Activated CD8-positive, alpha-beta memory T cell treated with anti-CD3 and anti-CD28 coated beads, Interleukin-2, amount 50 U/mL, for 48 hours (primary cell): ENCODE results near the gene PSMD5.
A peak's percentile ranks its signal among the peaks of the same experiment; 100 is the strongest.

Source experiments
- DNase-seq: peaks from one replicate; pipeline ENCODE4 v3.0.0-alpha.2; 2020

Gene PSMD5

DNA sequence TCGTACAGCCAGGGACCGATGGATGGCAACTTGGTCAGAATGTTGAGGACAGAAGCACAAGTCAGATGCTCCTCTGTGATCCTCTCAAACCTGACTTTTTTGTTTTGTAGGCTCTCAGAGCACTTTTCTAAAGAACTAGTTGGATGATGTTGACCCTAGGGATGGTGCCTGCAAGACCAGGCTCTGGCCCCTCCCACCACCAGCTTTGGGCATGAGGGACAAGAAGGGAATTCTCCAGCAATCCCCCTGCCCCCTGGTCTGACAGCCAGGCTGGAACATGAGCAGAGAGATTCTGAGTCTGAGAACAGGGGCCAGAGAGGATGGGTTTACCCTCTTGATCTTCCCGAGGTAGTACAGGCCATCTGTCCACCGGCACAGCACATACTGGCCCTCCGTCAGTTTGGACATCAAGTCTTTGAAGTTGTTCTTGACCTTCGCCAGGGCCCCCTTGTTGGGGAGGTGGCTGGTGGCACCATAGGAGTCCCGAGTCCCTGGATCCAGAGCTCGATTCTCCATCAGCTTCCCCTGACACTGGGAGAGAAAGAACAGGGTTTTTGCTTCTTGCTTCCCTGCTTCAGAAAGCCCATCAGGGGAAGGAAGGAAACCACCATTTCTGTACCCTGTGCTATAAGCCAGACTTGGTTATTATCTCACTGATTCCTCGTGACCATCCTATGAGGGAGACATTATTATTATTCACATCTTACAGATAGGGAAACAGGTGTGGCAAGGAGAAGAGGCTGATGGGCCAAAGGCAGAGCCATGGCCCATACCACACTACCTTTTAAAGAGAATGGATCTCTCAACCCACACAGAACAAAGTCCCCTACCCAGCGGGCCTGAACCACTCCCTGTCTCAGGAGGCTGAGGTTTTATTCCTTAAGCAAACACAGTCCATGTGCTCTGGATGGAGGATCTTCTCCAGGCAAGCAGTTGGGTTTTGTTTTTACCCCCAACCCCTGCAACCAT, 31.8 kb upstream of the PSMD5 start:
- DNase-seq, result no peak

DNA sequence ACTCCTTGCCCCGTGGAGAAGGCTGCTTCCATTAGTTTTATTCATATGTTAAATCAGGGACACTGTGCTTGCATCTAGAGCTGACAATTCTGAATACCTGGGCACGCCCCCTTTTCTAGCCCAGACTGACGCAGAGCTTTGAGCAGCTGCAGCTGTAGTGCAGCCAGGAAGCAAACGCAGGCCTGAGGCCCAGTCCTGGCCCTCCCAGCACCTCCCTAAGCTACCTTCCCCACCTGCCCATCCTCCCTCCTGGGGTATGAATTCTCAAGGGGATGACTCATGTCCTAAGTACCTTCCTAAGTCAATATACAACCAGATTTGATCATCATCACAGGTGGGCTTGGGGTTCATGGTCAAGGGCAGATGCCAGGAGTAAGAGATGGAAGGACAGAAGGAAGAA, 30.8 kb upstream of the PSMD5 start:
- no peak for DNase-seq

DNA sequence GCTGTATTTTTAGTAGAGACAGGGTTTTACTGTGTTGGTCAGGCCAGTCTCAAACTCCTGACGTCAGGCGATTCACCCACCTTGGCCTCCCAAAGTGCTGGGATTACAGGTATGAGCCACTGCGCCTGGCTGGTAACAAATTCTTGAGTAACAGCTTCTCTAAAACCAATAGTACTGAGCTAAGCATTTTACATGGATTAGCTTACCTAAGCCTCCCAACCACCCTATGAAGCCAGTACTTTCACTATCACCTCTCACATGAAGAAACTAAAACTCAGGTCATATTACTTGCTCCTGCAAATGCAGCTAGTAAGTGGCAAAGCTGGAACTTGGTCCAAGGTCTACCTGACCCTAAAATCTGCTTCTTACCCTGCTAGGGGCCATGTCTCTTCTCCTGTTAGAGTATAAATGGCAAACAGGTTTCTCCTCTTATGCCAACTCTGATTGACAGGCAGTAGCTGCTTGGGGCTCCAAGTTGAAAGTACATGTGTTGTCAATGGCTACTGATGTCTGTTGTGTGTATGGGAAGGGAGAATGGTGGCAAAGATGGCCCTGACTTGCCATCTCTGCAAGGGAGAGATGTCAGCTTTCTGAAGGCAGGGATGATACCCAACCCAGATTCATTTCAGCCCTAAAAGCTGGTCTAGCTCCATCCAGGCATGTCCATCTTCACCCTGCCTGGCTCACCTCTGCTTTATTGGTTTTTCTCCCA, 30.2 kb upstream of the PSMD5 start:
- DNase-seq, result no peak

DNA sequence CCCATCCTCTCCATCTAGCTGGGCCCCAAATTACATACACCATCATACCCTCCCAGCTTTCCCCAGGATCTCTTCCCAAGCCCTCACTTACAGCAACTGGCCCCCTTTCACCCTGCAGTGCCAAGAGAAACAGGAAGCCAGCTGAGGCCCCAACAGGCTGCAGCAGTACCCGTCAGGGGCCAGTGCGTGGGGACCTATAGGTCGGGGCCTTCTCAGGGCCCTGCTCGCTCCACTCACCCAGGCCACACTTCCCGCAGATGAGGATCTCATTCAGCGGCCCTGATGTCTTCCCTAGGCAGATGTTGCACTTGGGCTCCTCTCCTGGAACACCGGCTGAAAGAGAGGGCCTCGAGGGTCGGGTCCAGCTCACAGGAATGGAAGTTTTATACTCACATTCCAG, 27.5 kb upstream of the PSMD5 start:
- no peak for DNase-seq

DNA sequence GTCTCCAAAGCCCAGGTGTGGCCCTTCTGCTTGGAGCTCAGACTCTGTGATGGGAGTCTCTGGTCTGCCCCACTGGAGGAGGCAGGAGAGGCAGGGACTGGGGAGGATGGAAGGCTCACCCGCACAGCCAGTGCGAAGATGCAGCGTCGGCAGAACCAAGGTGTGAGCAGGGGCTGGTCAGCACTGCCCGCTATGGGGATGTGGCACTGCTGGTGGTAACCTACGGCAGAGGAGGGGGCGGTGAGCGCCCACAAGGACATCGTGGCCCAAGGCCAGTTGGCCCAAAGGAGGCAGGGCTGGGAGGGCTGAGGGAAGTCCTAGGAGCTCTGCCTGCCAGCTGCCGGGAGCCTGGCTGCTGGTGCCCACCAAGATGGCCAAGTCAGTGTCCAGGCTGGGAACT, 27.0 kb upstream of the PSMD5 start:
- DNase-seq, result no peak

DNA sequence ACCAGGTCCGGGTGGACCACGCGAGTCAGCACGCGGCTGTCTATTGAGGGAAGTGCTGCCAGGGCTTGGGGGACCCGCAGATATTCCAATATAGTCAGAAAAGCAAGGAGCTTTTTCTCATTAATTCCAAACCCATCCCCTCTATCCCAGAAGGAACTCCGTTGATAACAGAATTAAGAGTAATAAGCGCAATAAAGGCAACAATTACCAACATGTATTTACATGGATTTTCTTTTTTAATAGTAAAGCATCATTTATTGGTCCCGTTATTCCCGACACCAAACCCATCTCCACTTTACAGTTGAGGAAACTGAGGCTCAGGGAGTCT, 26.6 kb upstream of the PSMD5 start:
- DNase-seq, result no peak

DNA sequence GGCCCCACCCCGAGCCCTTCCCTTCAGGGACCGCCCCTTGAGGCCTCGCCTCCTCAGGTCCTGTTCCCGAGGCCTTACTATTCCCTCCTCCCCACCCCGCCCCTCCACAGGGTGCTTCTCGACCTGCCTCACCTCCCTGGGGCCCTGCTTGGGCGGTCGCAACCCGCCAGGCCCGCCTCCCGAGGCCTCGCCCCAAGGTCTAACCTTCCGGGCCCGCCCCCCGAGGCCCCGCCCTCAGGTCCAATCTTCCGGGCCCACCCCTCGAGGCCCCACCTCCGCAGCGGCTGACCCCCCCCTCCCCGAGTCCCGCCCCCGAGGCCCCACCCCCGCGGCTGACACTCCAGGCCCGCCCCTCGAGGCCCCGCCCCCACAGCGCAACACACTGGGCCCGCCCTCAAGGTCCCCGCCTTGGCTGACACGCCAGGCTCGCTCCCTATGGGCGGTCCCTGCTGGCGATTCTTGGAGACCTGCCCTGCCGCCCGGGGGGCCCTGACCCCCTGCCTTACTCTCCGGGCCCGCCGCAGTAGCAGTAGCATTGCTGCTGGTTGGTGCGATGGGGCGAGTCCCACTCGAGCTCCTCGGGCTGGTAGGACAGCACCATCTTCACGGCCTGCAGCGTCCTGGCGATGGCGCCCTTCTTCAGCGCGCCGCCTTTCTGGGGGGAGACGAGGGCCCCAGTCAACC, 26.1 kb upstream of the PSMD5 start:
- DNase-seq, result peak; percentile 97

DNA sequence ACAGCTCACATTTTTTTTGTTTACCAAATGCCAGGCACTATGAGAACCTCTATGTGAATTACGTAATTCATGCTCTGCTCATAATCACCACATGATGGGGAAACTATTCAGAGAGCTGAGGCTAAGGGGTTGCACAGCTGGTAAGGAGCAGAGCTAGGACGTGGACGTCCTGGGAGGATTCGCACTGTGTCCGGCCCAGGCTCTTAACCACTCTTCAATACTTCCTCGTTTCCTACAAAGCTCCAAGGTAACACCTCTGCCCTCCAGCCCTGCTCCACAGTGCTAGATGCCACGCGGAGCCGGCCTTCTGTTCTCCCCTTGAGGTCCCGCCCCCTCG, 25.6 kb upstream of the PSMD5 start:
- no peak for DNase-seq

DNA sequence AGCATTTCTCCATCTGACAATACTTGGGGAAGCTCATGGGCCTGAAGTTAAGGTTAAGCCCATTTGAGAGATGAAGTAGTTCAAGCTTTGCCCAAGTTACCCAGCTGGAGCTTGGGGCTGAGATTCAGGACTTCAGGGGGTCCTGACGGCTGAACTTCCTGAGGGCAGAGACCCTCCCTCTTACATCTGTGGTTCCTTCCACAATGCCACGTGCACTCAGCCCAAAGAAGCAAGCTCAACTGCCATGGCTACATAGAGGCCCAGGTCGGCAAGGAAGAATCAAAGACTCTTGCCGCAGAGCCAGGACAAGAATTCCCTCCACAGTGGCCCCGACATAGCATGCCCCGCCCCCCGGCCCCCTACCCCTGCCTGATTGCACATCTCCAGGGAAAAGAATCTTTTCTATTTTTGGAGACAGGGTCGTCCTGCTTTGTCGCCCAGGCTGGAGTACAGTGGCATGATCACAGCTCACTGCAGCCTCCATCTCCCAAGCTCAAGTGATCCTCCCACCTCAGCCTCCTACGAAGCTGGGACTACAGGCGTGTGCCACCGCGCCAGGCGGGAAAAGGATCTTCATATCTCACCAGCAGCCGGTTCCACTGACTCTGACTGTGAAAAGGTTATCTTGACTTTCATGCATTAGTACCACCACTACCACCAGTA, 25.1 kb upstream of the PSMD5 start:
- DNase-seq, result no peak

DNA sequence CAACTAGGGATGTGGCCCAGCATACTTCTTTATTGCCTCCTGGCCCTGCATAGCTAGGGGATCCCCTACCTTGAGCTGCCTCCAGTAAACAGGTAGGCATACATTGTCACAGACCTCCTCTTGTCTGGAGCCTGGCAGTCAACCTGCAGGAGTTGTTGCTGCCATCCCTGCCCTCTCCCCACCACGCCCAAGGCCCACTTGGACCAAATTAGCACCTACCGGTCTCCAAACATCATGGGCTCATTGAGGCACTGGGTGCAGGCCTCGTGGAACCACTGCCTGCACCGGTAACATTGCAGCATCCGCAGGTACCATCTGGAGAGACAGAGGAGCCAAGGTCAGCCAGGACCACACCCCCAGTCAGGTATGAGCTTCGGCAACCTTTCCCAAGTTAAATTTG, 23.9 kb upstream of the PSMD5 start:
- DNase-seq, result no peak

DNA sequence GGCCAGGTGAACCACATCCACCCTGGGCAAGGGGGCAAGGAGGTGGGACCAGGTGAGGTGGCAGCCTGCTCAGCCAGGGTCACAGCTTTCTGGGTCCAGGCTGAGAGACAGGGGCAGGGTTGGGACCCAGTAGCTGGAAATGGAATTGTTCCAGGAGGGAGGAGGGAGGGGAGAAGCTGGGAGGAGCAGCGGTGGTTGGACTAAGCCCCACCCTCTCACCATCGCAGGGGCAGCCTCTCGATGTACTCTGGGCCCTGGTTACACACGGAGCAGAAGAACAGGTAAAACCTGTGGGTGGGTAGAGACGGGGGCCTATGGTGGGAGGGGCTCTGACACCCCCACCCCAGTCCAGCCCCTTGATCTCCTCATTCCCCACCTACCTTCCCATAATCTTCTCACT, 23.1 kb upstream of the PSMD5 start:
- DNase-seq, result no peak

DNA sequence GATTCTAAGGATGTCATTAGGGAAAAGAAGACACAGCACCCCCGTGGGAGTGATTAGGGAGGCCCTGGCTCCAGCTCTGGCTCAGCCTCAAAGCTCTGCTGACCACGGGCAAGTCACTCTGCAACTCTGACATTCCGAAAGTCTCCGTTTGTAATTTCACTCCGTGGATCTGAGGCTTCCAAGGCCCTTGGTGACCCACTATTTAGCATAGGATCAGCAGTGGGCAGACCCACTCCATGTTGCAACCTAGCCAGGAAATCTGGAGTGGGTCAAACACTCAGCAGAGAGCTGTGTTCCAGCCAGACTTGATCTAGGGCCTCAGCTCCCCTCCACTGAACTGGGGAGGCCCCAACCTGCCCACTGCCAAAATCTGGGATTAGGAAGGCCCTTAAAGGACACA, 22.5 kb upstream of the PSMD5 start:
- no peak for DNase-seq

DNA sequence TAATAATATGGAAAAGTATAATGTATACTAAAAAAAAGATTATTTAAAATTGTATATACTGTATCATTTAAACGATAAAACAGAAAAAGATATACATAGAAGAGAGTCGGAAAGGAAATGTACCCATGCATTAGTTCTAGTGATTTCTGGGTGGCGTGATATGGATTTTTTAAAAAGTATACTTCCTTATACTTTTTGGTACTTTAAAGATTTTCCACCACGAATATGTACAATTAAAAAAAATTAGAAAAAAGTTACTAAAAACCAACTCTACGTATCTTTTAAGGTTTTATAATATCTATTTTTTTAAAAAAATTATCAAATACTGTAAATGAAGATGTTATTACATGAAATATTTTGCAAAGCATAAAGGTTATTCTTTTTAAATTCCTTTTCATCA, 22.0 kb upstream of the PSMD5 start:
- no peak for DNase-seq

DNA sequence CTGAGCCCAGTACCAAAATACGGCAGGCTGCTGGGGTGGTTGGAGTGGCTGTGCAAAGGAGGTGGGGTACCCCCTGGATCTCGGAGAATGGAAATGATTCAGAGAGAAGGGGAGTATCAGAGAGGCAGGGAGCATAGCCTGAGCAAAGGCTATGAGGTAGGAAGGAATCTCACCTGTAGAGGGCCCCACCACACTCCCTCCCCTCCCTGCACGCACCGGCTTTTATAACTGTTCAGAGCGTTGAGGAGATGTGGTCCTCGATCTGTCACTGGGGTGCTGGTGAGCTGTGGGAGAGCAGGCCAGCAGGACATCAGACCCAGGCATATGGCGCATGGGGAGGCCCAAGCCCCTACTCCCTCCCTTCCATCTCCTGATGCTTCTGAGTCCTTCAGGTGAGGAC, 21.1 kb upstream of the PSMD5 start:
- no peak for DNase-seq

DNA sequence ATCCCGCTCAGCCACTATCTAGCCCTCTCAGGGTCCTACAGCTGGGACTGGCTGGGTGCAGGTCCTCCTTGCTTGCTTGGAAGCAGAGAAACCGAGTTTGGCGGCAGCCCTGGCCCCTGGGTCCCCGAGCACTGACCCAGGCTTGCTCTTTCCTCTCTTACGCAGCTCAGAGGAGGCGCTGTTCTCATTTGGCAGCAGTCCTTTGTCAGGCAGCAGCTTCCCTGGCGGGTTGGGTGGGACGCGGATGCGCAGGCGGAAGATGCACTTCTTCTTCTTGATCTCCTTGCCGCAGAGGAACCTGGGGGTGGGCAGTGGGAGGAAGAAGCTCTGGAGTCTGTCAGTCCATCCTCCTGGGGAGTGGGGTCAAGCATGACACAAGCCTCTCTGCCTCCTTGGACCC, 19.7 kb upstream of the PSMD5 start:
- DNase-seq, result no peak

DNA sequence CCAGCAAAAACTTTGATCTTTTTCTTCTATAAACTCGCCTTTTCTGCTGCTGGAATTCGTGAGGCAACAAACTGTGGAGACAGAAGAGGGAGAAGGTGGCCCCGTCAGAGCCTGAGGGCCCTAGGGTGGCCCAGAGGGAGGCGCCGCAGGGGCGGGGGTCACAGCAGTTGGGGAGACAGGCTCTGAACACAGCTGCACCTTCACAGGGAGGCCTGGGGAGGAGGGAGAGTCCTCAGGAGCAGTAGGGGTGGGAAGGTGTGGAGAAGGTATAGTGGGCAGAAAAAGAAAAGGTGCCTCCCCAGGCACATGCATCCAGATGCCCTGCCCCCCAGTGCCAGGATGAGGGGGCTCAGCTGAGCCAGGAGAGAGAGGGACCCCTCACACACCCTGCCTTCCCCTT, 19.2 kb upstream of the PSMD5 start:
- no peak for DNase-seq

DNA sequence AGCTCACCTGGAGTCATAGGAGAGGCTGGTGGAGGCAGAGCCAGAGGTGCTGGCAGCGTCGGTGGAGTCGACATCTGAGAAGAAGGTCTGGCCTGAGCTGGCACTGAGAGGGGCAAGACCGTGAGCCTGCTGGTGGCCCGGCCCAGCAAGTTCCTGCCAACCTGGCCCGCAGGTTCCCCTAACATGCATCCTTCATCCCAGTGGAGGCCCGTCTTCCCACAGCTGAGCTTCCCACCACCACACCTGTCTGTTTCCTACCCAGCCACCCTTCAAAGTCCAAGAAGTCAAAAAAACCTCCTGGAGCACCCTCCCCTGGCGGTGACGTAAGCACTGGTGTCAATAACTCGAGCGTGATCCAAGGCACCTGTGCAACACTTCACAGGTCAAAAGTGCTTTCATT, 17.4 kb upstream of the PSMD5 start:
- no peak for DNase-seq

DNA sequence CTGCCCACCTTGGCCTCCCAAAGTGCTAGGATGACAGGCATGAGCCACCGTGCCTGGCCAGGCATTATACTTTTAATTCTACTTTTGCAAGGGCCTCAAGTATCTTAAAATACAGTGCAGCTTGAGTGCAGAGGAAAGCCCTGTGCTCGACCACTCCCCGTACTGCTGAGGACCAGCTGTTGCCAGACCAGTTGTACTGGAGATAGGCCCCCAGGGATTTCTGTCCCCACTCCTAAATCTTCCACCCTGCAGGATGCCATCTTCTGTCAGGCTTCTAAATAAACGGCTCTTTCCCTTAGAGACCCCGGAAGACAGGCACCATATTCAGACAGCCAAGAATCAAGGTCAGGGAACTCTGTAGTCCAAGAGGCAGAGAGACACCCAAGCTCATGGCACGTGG, 16.6 kb upstream of the PSMD5 start:
- no peak for DNase-seq

DNA sequence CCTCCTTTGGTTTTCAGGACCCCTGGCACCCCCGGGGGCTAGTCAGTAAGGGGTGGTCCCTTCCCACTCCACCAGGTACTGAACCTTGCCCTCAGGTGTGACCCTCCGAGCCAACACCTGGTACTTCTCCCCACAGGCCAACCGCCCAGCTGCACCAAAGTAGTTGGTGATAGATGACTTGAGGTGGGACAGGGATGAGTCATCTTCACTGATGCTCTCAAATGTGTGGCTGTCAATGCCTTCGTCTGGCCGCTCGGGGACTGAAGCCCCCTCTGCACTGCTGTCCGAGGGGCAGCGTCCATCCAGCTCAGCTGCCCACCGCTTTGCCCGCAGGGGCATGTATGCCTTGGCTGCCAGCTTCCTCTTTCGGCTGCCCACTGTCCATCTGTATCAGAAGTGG, 15.2 kb upstream of the PSMD5 start:
- DNase-seq, result no peak

DNA sequence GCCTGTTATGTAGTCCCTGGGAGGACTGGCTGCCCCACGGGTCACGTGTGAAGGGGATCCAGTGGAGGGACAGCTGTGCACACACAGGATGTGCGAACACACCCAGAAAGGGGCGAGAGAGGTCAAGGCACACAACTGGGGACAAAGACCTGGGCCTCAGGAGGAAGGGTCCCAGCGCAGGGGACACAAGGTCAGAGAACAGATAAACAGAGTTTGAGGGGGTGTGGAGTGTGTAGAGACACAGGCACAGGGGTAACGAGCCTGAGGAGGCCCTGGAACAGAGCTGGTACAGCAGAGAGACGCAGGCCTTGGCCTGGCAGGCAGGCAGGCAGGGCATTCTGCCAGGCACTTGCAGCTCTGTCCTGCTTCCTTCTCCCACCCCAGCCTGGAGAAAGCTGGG, 14.8 kb upstream of the PSMD5 start:
- DNase-seq, result peak; percentile 48

DNA sequence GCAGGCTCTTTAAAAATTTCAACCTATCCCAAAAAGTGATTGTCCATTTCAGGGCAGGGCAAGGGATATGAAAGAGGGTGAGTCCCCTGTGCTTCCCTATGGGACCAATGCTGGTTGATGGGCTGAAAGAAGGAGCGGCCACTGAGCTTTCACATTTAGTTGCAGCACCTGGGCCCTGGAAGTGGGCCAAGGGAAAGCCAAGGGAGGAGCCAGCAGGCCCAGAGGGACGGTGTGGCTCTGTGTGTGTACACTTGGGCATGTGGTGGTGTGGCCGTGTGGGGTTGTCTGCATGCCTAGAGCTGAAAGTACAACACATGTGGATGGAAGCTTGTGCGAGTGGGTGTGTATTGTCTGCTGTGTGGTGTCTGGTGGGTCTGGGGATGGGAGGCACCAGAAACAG, 14.0 kb upstream of the PSMD5 start:
- peak; percentile 45 for DNase-seq

DNA sequence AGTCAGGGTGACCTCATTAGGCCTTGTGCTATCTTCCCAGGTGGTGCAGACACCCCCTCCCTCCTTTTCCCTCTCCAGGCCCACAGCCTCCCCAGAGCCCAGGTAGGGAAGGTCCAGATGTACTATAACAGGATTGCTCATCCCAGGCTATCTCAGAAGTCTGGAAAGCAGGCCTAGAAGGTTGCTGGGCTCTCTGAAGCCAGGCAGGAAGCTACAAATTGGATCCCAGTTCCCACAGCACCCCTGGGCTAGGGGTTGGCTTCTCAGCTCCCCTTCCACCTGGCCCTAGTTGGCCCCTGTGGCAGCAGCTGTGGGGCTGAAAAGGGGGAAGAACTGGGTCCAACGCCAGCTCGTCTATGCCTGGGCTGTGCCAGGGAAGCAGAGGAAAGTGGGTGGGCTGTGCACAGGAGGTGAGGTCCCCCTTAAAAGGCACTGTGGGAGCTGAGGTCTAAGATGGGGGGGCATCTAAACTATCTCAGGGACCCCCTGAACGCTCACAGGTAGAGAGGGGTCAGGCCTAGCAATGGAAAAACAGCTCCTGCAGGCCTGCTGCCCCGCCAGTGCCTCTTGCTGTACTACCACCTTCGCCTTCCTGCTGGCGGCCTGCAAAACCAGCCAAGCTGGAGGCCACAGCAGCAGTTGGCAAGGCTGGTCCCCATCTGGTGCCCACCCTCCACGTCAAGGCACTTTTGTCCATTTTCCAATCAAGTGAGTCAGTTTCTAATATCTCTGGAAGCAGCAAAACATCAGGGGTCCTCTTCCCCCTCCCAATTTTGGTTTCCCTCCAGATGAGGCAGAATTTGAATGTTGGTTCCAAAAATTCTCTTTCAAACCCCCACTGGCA, 13.3 kb upstream of the PSMD5 start:
- DNase-seq, result peak; percentile 47
